HG03039 (cell line): ENCODE data around the gene HOXC12.

ENCODE experiments used
- ATAC-seq: cut with Tn5 transposase; IDR thresholded peaks from one replicate; pipeline ENCODE4 v1.9.1; 2021; ENCODE audit warnings: mild to moderate bottlenecking, moderate library complexity; ENCODE audit not compliant: unreplicated experiment

The HOXC12 gene

GRCh38 chr12:53940443-53941014 lies 14.2 kb upstream of the HOXC12 start:
- no peak for ATAC-seq

GRCh38 chr12:53941187-53941586 lies 13.5 kb upstream of the HOXC12 start:
- ATAC-seq, result no peak

GRCh38 chr12:53941750-53942149 lies 13.0 kb upstream of the HOXC12 start:
- ATAC-seq, result no peak

- ATAC-seq, result no peak
These were observed 12.2 kb upstream of the HOXC12 start for GRCh38 chr12:53942467-53942997.

GRCh38 chr12:53944209-53944608 lies 10.5 kb upstream of the HOXC12 start:
- ATAC-seq, result no peak

GRCh38 chr12:53944907-53945847 lies 9.5 kb upstream of the HOXC12 start:
- no peak for ATAC-seq

GRCh38 chr12:53947743-53948142 lies 7.0 kb upstream of the HOXC12 start:
- no peak for ATAC-seq

GRCh38 chr12:53948650-53949593 lies 5.8 kb upstream of the HOXC12 start:
- ATAC-seq, result no peak

GRCh38 chr12:53949631-53950436 lies 4.9 kb upstream of the HOXC12 start:
- no peak for ATAC-seq

GRCh38 chr12:53950437-53950773 lies 4.3 kb upstream of the HOXC12 start:
- ATAC-seq, result no peak

GRCh38 chr12:53950789-53951576 lies 3.7 kb upstream of the HOXC12 start:
- ATAC-seq, result no peak

GRCh38 chr12:53951577-53952334 lies 2.9 kb upstream of the HOXC12 start:
- no peak for ATAC-seq

- ATAC-seq, result no peak
These were observed 2.4 kb upstream of the HOXC12 start for GRCh38 chr12:53952335-53952694.

GRCh38 chr12:53952871-53953734 lies 1.6 kb upstream of the HOXC12 start:
- no peak for ATAC-seq

- no peak for ATAC-seq
These were observed 641 bp upstream of the HOXC12 start for GRCh38 chr12:53953831-53954693.

- ATAC-seq, result no peak
These were observed 503 bp downstream of the HOXC12 start for GRCh38 chr12:53955036-53955775.
